Lung (tissue), 12 donors: ENCODE measurements around the gene NAA35. TPM values are rescaled to one million over a fixed set of nuclear protein-coding genes. Genes with fewer than 3 reads are reported as not detected.

Experiments
- ATAC-seq: fragments of 200-7000 bp; cut with Tn5 transposase; one replicate; pipeline ENCODE4 v1.9.1; 2020; ENCODE audit warnings: moderate number of reproducible peaks; ENCODE audit not compliant: insufficient read depth, low FRiP score
- DNase-seq, 3 donors: peaks; one replicate each; pipeline ENCODE4 v3.0.0-alpha.2; 2013 to 2017
- H3K27ac ChIP-seq, 2 donors: one replicate each; pipeline ENCODE4 v1.5.1; 2013; ENCODE audit warnings: mild to moderate bottlenecking in 2 of 2, moderate library complexity in 2 of 2, control low read depth in 1 of 2, inconsistent platforms in 1 of 2, low read depth in 1 of 2, low read length in 1 of 2
- H3K27me3 ChIP-seq, 3 donors: one replicate each; pipeline ENCODE4 v1.5.1; 2013; ENCODE audit warnings: low read length in 2 of 3; ENCODE audit not compliant: control insufficient read depth in 3 of 3, insufficient read depth in 3 of 3
- H3K36me3 ChIP-seq, 4 donors: one replicate each; pipeline ENCODE4 v1.5.1; 2013; ENCODE audit warnings: low read length in 4 of 4, mild to moderate bottlenecking in 1 of 4, moderate library complexity in 1 of 4; ENCODE audit not compliant: control insufficient read depth in 4 of 4, insufficient read depth in 4 of 4
- H3K4me1 ChIP-seq, 5 donors: one replicate each; pipeline ENCODE4 v1.5.1; 2013; ENCODE audit warnings: low read length in 5 of 5, mild to moderate bottlenecking in 2 of 5, moderate library complexity in 1 of 5; ENCODE audit not compliant: control insufficient read depth in 5 of 5, insufficient read depth in 5 of 5
- H3K4me3 ChIP-seq: one replicate; pipeline ENCODE4 v1.5.1; 2013; ENCODE audit warnings: mild to moderate bottlenecking, control low read depth, moderate library complexity
- H3K9ac ChIP-seq, 2 donors: one replicate each; pipeline ENCODE4 v1.5.1; 2013; ENCODE audit warnings: low read length in 2 of 2, control low read depth in 1 of 2; ENCODE audit not compliant: insufficient read depth in 1 of 2
- H3K9me3 ChIP-seq, 4 donors: one replicate each; pipeline ENCODE4 v1.5.1; 2013; ENCODE audit warnings: low read length in 3 of 4, mild to moderate bottlenecking in 1 of 4, moderate library complexity in 1 of 4; ENCODE audit not compliant: control insufficient read depth in 4 of 4, insufficient read depth in 3 of 4
- CTCF ChIP-seq: IDR thresholded peaks from 2 replicates; pipeline ENCODE4 v1.5.1; 2012; ENCODE audit warnings: mild to moderate bottlenecking; ENCODE audit errors: control extremely low read depth, extremely low read depth
- WGBS, 2 donors: extraction: QIAGEN DNeasy Blood & Tissue Kit; methylation state at CpG; one replicate each; pipeline ENCODE4 v1.1.7; 2013; 5-methylcytosine and 5-hydroxymethylcytosine counted together
- polyA plus RNA-seq, 2 donors: library from polyadenylated mRNA; stranded (reverse); fragments of 200-250 nt; gene quantifications; one replicate each; pipeline ENCODE4 v1.2.1, GENCODE V29; 2013
- total RNA-seq, 2 donors: library from RNA; depleted of rRNA in 1 of 2; stranded (reverse); fragments of >200 nt in 1 of 2; gene quantifications; one replicate each; pipeline ENCODE4 v1.2.1, GENCODE V29; 2014 to 2021
- donor health status: control.
- donor health status: control.
- donor health status: Bipolar disorder and iron deficiency.
- donor health status: healthy.
- donor health status: DM: yes; HTN: yes; CAD: no.

NAA35 gene
- total and polyA plus RNA-seq, 4 donors, result 6.8 to 33.9 (median 16.2) TPM

- Histone ChIP-seq H3K27ac (no peak overlapping the region), H3K36me3 (no peaks in the 10 kb centered on the region), H3K4me3 (no peak overlapping the region), H3K27me3 (no peaks in the 10 kb centered on the region), H3K9ac (no peak overlapping the region), H3K9me3 (no peaks in the 10 kb centered on the region), H3K4me1 (no peaks in the 10 kb centered on the region)
- DNase-seq, result no peak
- TF ChIP-seq CTCF, result no peak
- no peak for ATAC-seq
- 46 to 52% methylated on average over 4 of the region's 4 CpGs for WGBS, 2 donors
Measured at GRCh38 chr9:85897848-85898247, 43.1 kb upstream of the NAA35 start.

GRCh38 chr9:85898332-85898731 is 42.6 kb upstream of the NAA35 start:
- H3K9ac ChIP-seq, result no peak overlapping the region
- H3K4me1 ChIP-seq, result no peaks in the 10 kb centered on the region
- no peak for TF ChIP-seq CTCF
- ATAC-seq (no peak), DNase-seq (peak; percentile 13 to 46 (median 29))
- no peaks in the 10 kb centered on the region for H3K9me3 ChIP-seq
- H3K27me3 ChIP-seq, result no peaks in the 10 kb centered on the region
- 62 to 86% methylated on average over 6 of the region's 6 CpGs for WGBS, 2 donors
- no peaks in the 10 kb centered on the region for H3K36me3 ChIP-seq
- H3K27ac ChIP-seq, result no peak overlapping the region
- H3K4me3 ChIP-seq, result no peak overlapping the region

GRCh38 chr9:85899388-85899787 is 41.6 kb upstream of the NAA35 start:
- 96 to 97% methylated on average over 16 of the region's 16 CpGs for WGBS, 2 donors
- Histone ChIP-seq H3K9ac (no peak overlapping the region), H3K9me3 (no peaks in the 10 kb centered on the region), H3K27ac (no peak overlapping the region), H3K4me3 (no peak overlapping the region), H3K4me1 (no peaks in the 10 kb centered on the region), H3K27me3 (no peaks in the 10 kb centered on the region), H3K36me3 (no peaks in the 10 kb centered on the region)
- ATAC-seq, result no peak
- no peak for DNase-seq
- TF ChIP-seq CTCF, result no peak

GRCh38 chr9:85900504-85901201 is 40.3 kb upstream of the NAA35 start:
- peak; percentile 12 for TF ChIP-seq CTCF
- Histone ChIP-seq H3K9me3 (no peaks in the 10 kb centered on the region), H3K4me1 (no peaks in the 10 kb centered on the region), H3K9ac (no peak overlapping the region), H3K4me3 (no peak overlapping the region), H3K27ac (no peak overlapping the region), H3K36me3 (no peaks in the 10 kb centered on the region), H3K27me3 (no peaks in the 10 kb centered on the region)
- ATAC-seq, result no peak
- DNase-seq, result peak in 2 of 3 donors; percentile 2 to 20
- WGBS, 2 donors, result 50 to 56% methylated on average over 9 of the region's 9 CpGs
